Measurements from ENCODE around the gene SPATA6L.

The SPATA6L gene

DNA sequence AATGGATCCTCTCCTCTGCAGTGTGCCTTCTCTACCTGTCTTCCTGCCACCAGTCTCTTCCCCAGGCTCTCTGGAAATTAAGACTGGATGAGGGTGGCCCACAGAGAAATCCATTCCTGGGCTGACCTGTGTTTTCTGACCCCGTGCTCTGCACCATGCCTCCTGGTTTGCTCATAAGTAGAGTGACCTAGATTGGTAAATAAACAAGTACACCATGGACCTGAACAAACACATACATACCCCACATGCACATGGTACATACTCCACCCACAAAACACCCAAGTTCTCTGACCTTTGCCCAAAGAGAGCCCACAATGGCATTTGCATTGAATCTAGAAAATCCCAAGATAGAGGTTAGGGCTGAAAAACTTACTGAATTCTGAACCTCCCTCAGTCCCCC is 81.6 kb downstream of the SPATA6L start:
- H3K36me3 ChIP-seq (ENCODE audit: control insufficient read depth, insufficient read depth, low read length): no peaks in the 10 kb centered on the region

DNA sequence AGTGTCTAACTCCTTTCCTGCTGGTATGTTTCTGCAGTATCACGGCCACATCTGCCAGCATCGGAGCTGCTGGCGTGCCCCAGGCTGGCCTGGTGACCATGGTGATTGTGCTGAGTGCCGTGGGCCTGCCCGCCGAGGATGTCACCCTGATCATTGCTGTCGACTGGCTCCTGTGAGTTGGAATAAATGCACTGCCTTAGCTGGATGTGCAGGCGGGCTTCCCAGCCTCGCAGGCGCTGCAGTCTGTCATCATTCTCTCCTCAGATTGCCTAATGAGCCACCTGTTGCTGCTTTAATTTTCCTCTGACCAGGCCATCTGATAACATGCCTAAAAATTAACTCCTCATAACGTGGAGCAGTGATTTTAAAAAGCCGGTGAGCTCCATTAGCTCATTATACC is 83.3 kb downstream of the SPATA6L start:
- Histone ChIP-seq H3K9me3 (ENCODE audit: control insufficient read depth, low read length) (no peaks in the 10 kb centered on the region), H3K27me3 (ENCODE audit: control insufficient read depth, insufficient read depth, low read length) (no peaks in the 10 kb centered on the region), H3K4me1 (no peaks in the 10 kb centered on the region), H3K4me2 (ENCODE audit: low read length) (no peak overlapping the region), H3K27ac (no peak overlapping the region), H3K36me3 (ENCODE audit: control insufficient read depth, insufficient read depth, low read length) (no peaks in the 10 kb centered on the region), H2AFZ (no peak overlapping the region), H3K9ac (no peak overlapping the region), H3K79me2 (no peaks in the 10 kb centered on the region), H3K4me3 (ENCODE audit: low read depth, low read length) (no peak overlapping the region)
- TF ChIP-seq, protein P1, sequence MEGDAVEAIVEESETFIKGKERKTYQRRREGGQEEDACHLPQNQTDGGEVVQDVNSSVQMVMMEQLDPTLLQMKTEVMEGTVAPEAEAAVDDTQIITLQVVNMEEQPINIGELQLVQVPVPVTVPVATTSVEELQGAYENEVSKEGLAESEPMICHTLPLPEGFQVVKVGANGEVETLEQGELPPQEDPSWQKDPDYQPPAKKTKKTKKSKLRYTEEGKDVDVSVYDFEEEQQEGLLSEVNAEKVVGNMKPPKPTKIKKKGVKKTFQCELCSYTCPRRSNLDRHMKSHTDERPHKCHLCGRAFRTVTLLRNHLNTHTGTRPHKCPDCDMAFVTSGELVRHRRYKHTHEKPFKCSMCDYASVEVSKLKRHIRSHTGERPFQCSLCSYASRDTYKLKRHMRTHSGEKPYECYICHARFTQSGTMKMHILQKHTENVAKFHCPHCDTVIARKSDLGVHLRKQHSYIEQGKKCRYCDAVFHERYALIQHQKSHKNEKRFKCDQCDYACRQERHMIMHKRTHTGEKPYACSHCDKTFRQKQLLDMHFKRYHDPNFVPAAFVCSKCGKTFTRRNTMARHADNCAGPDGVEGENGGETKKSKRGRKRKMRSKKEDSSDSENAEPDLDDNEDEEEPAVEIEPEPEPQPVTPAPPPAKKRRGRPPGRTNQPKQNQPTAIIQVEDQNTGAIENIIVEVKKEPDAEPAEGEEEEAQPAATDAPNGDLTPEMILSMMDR (IDR thresholded peaks at IDR 0.05): no peak

More for the DNA sequence above, 81.6 kb downstream of the SPATA6L start:
- no peaks in the 10 kb centered on the region for H3K27me3 ChIP-seq (ENCODE audit: control insufficient read depth, insufficient read depth, low read length)
- H3K9me3 ChIP-seq (ENCODE audit: control insufficient read depth, low read length): no peaks in the 10 kb centered on the region
- H3K79me2 ChIP-seq: no peaks in the 10 kb centered on the region
- H2AFZ ChIP-seq: no peak overlapping the region
- H3K4me1 ChIP-seq: no peaks in the 10 kb centered on the region
- no peak overlapping the region for H3K27ac ChIP-seq
- no peak overlapping the region for H3K4me3 ChIP-seq (ENCODE audit: low read depth, low read length)
- no peak overlapping the region for H3K9ac ChIP-seq
- TF ChIP-seq, protein P1 (IDR thresholded peaks at IDR 0.05): no peak
- H3K4me2 ChIP-seq (ENCODE audit: low read length): no peak overlapping the region

DNA sequence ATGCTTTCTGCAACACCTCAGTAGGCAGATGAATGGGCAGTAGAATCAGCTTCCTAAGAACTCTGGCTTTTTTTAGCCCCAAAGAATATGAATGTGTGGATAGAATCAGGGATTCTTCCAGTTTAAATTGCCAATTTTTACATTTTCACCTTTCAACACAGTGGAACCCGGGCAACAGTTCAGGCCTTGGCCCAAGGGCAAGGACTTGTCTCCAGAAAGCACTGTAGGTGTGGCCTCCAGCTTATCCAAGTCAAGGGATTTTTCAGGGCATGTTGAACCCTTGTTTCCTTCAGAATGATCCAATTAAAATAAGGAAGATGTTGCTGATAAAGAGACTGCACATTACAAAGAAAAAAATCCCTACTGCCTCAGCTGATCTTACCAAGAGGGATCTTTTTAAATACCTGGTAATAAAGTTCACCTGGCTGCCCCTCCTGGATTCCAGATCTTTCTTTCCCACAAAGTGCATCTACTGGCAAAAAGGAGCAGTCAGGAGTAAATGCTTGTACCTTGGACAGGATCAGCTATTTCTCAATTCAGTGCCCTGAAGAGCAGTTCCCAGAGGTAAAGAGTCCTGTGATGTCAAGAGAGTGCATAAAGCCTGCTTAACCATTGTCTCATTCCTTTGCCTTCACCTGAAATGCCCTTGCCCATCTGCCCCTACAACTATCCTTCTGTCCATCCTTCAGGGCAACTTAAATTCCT is 84.3 kb downstream of the SPATA6L start:
- Histone ChIP-seq H3K27me3 (ENCODE audit: control insufficient read depth, insufficient read depth, low read length) (no peaks in the 10 kb centered on the region), H3K9ac (no peak overlapping the region), H3K4me1 (no peaks in the 10 kb centered on the region), H3K4me3 (ENCODE audit: low read depth, low read length) (no peak overlapping the region), H2AFZ (no peak overlapping the region), H3K27ac (no peak overlapping the region), H3K79me2 (no peaks in the 10 kb centered on the region), H3K4me2 (ENCODE audit: low read length) (no peak overlapping the region), H3K9me3 (ENCODE audit: control insufficient read depth, low read length) (no peaks in the 10 kb centered on the region), H3K36me3 (ENCODE audit: control insufficient read depth, insufficient read depth, low read length) (no peaks in the 10 kb centered on the region)
- TF ChIP-seq, protein P1 (IDR thresholded peaks at IDR 0.05): no peak

DNA sequence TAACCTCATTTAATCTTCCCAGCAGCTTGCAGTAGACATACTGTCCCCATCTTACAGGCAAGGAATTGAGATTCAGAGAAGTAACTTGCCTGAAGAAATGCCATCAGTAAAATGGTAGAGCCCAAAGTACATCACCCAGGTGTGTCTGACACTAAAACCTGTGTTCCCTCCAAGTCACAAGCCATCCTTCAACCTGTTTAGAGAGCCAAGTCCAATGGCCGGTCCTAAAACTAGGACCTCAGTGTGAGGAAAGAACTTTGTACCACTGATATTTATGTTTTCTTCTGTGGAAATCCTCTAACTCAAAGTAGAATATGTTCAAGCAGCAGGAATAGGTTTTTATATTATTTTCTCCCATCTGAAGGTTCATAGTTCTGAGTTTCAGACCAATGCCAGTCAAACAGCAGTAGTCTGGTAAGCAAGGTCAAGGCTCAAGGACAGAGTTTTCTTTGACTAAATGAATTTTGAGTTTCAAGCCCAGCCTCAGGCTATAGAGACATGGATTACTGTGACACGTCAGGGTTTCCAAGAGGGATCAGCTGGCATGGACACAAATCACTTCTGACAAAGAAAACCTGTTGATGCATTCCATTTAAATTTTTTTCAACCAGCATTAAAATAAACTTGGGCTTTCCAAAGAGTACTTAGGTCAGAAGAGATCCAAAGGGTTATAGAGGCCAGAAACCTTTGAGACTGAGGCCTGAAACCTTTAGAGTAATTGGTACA is 85.1 kb downstream of the SPATA6L start:
- Histone ChIP-seq H3K27me3 (ENCODE audit: control insufficient read depth, insufficient read depth, low read length) (no peaks in the 10 kb centered on the region), H3K36me3 (ENCODE audit: control insufficient read depth, insufficient read depth, low read length) (no peaks in the 10 kb centered on the region), H3K4me1 (no peaks in the 10 kb centered on the region), H3K27ac (no peak overlapping the region), H3K79me2 (no peaks in the 10 kb centered on the region), H3K9ac (no peak overlapping the region), H3K9me3 (ENCODE audit: control insufficient read depth, low read length) (no peaks in the 10 kb centered on the region), H2AFZ (no peak overlapping the region), H3K4me3 (ENCODE audit: low read depth, low read length) (no peak overlapping the region), H3K4me2 (ENCODE audit: low read length) (no peak overlapping the region)
- TF ChIP-seq, protein P1 (IDR thresholded peaks at IDR 0.05): no peak

Data from parathyroid adenoma (tissue), 2 donors.